HG03378 (cell line): ENCODE results near the gene AARSD1.
"Not testable (repeated sequence)": the region's sequence is repeated elsewhere in the genome, so short reads cannot be mapped to it uniquely, and the experiment has no call there.

ENCODE experiments used
- ATAC-seq: cut with Tn5 transposase; IDR thresholded peaks from one replicate; pipeline ENCODE4 v1.9.1; 2021; ENCODE audit warnings: mild to moderate bottlenecking, moderate library complexity; ENCODE audit not compliant: unreplicated experiment

Gene AARSD1

GRCh38 chr17:42920922-42921321 is 43.3 kb downstream of the AARSD1 start:
- no peak for ATAC-seq

GRCh38 chr17:42920106-42920900 is 44.0 kb downstream of the AARSD1 start:
- no peak for ATAC-seq

- ATAC-seq: not testable (repeated sequence)
These were observed 44.7 kb downstream of the AARSD1 start for GRCh38 chr17:42919522-42920077.

- no peak for ATAC-seq
These were observed 45.2 kb downstream of the AARSD1 start for GRCh38 chr17:42918902-42919521.

GRCh38 chr17:42917236-42917603 is 47.0 kb downstream of the AARSD1 start:
- no peak for ATAC-seq

- not testable (repeated sequence) for ATAC-seq
These were observed 47.6 kb downstream of the AARSD1 start for GRCh38 chr17:42916388-42917235.

GRCh38 chr17:42915288-42915687 is 49.0 kb downstream of the AARSD1 start:
- not testable (repeated sequence) for ATAC-seq

- no peak for ATAC-seq
These were observed 50.2 kb downstream of the AARSD1 start for GRCh38 chr17:42913981-42914617.

- no peak for ATAC-seq
These were observed 50.7 kb downstream of the AARSD1 start for GRCh38 chr17:42913522-42913921.

GRCh38 chr17:42908872-42909700 is 55.2 kb downstream of the AARSD1 start:
- ATAC-seq: no peak

- no peak for ATAC-seq
These were observed 57.3 kb downstream of the AARSD1 start for GRCh38 chr17:42906772-42907446.

- no peak for ATAC-seq
These were observed 60.2 kb downstream of the AARSD1 start for GRCh38 chr17:42904110-42904469.

- ATAC-seq: no peak
These were observed 62.6 kb downstream of the AARSD1 start for GRCh38 chr17:42901535-42902229.
